HepG2 (cell line): ENCODE data around the gene SMG7. TPM values are rescaled to one million over a fixed set of nuclear protein-coding genes. Genes with fewer than 3 reads are reported as not detected.

Source experiments
- CREB1 ChIP-seq, 2 experiments: fragments of 450-650 bp in 1 of 2; IDR thresholded peaks; 2 replicates each; pipeline ENCODE4 v1.6.1; 2016 to 2017; ENCODE audit warnings: control low read depth in 1 of 2, mild to moderate bottlenecking in 1 of 2, missing compliant biosample characterization in 1 of 2, missing genetic modification characterization in 1 of 2
- HMGXB4 ChIP-seq, 2 experiments: sonication (generic) in 1 of 2; formaldehyde crosslinking in 1 of 2; IDR thresholded peaks; 2 replicates each; pipeline versions ENCODE4 v1.4.0 to v1.6.1; 2018 to 2020; ENCODE audit warnings: missing genetic modification reagents in 2 of 2, borderline replicate concordance in 1 of 2, low read depth in 1 of 2, mild to moderate bottlenecking in 1 of 2, missing biosample characterization in 1 of 2
- HOMEZ ChIP-seq: IDR thresholded peaks from 2 replicates; pipeline ENCODE4 v1.6.1; 2016; ENCODE audit warnings: low read depth
- KLF15 ChIP-seq: sonication (generic); formaldehyde crosslinking; IDR thresholded peaks from 2 replicates; pipeline ENCODE4 v1.8.1; 2023; ENCODE audit warnings: borderline replicate concordance, mild to moderate bottlenecking, inconsistent platforms, missing genetic modification reagents, mixed read lengths
- SRF ChIP-seq: IDR thresholded peaks from 2 replicates; pipeline ENCODE4 v1.6.1; 2011; ENCODE audit warnings: mild to moderate bottlenecking, low read depth, low read length, moderate library complexity
- TEAD2 ChIP-seq: sonication (generic); formaldehyde crosslinking; IDR thresholded peaks from 2 replicates; pipeline ENCODE4 v1.9.0; 2021; ENCODE audit warnings: missing genetic modification reagents
- TGIF2 ChIP-seq: IDR thresholded peaks from 2 replicates; pipeline ENCODE4 v1.6.1; 2016; ENCODE audit warnings: control low read depth, missing compliant biosample characterization
- ZBTB3 ChIP-seq: sonication (generic); formaldehyde crosslinking; IDR thresholded peaks from 2 replicates; pipeline ENCODE4 v1.4.0; 2020; ENCODE audit warnings: low read depth, mild to moderate bottlenecking, moderate library complexity, missing genetic modification reagents, borderline replicate concordance
- ZNF180 ChIP-seq: sonication (generic); formaldehyde crosslinking; IDR thresholded peaks from 2 replicates; pipeline ENCODE4 v1.4.0; 2020; ENCODE audit warnings: low read depth, missing genetic modification reagents, borderline replicate concordance
- ZNF329 ChIP-seq: sonication (generic); formaldehyde crosslinking; IDR thresholded peaks from 2 replicates; pipeline ENCODE4 v1.9.0; 2021; ENCODE audit warnings: low read depth, mild to moderate bottlenecking, missing genetic modification reagents
- ZNF382 ChIP-seq: sonication (generic); formaldehyde crosslinking; IDR thresholded peaks from 2 replicates; pipeline ENCODE4 v1.5.0; 2020; ENCODE audit warnings: missing genetic modification reagents, mild to moderate bottlenecking, borderline replicate concordance
- ZNF510 ChIP-seq: sonication (generic); formaldehyde crosslinking; IDR thresholded peaks from 2 replicates; pipeline ENCODE4 v1.4.0; 2020; ENCODE audit warnings: low read depth, mild to moderate bottlenecking, missing genetic modification reagents
- ZNF607 ChIP-seq: sonication (generic); formaldehyde crosslinking; IDR thresholded peaks from 2 replicates; pipeline ENCODE4 v1.5.1; 2020; ENCODE audit warnings: missing genetic modification reagents, mild to moderate bottlenecking, borderline replicate concordance
- ZNF878 ChIP-seq: sonication (generic); formaldehyde crosslinking; IDR thresholded peaks from 2 replicates; pipeline ENCODE4 v1.8.1; 2023; ENCODE audit warnings: mild to moderate bottlenecking, missing genetic modification reagents, moderate library complexity
- polyA plus RNA-seq, 8 experiments: library from polyadenylated mRNA; depleted of rRNA in 3 of 8; stranded (reverse) in 7 of 8; unstranded in 1 of 8; fragments of >200 nt; fragmentation: Illumina TruSeq in 4 of 8; extraction: Trizol in 4 of 8; gene quantifications; 2 replicates each; pipeline versions ENCODE4 v1.2.1 to v1.2.3, GENCODE V29; 2011 to 2016; ENCODE audit warnings: low read depth in 4 of 8, missing spikeins in 1 of 8, mixed read lengths in 1 of 8; ENCODE audit not compliant: insufficient read depth in 1 of 8
- total RNA-seq, 5 experiments: library from RNA; depleted of rRNA; stranded (reverse); fragments of >200 nt; fragmentation: Illumina TruSeq; extraction: Trizol; gene quantifications; 2 replicates each; pipeline ENCODE4 v1.2.3, GENCODE V29; 2016; ENCODE audit warnings: low read depth in 1 of 5
- TF ChIP-seq, protein P1 (sequence below): sonication (generic); formaldehyde crosslinking; IDR thresholded peaks from 2 replicates; pipeline ENCODE4 v1.5.0; 2020; ENCODE audit warnings: missing genetic modification reagents, mild to moderate bottlenecking, borderline replicate concordance
- TF ChIP-seq, protein P2 (sequence below): IDR thresholded peaks from 2 replicates; pipeline ENCODE4 v1.6.1; 2016; ENCODE audit warnings: missing compliant biosample characterization, missing genetic modification reagents, borderline replicate concordance

SMG7 gene
- total and polyA plus RNA-seq, 2 of the 13 experiments (the other 11 are each of a cell fraction or from before 2014, with no cell fraction given): 14.9 to 27.9 TPM

DNA sequence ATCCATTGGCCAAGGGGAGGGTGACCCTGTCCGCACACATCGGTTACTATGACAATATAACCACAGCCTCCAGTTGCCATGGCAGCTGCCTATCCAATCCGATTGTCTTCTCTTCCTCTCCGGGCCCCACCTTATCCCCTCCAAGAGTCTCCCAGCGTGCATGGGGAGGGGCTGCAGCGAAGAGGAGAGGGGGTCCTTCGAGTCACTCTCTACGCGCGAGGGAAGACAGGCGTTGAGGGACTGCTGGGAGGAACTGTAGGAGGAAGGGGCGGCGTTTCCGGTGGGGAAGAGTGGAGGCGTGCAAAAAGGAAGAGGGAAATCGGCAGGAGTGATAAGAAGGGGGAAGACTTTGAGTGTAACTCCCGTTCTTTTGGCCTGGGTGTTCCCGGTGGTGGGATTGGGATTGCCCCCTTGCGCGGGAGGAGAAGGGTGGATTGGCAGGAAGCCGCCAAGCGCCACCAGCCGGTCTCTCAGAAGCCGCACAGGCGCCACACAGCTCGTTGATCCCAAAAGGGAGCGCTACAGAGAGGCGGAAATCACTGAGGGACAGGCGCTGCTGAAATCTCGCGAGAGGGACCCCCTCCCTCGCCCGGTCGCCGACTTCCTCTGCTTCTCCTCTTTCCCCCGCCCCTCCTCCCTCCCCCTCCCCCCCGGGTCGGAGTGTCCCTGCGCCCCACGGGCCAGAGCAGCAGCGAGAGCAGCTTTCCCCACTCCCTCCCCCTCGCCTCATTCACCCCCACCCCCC, 384 bp upstream of the SMG7 start (continued):
- TF ChIP-seq ZNF180 (CRISPR knock-in tag): 0 out of 2 replicates have a peak, but pooled peaks have one; percentile 36
- no peak for TF ChIP-seq ZNF607
- peak; percentile 72; the same call in 1 of the 2 replicates for TF ChIP-seq SRF
- TF ChIP-seq ZBTB3 (CRISPR knock-in tag): no peak
- TF ChIP-seq ZNF510 (CRISPR knock-in tag): no peak
- no peak; the same call in 1 of the 2 replicates for TF ChIP-seq HOMEZ (CRISPR knock-in tag)
- TF ChIP-seq, protein P1, sequence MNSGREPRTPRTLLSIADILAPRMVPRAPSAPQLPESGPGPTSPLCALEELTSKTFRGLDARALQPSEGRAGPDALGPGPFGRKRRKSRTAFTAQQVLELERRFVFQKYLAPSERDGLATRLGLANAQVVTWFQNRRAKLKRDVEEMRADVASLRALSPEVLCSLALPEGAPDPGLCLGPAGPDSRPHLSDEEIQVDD (CRISPR knock-in tag): no peak
- TF ChIP-seq TEAD2 (CRISPR knock-in tag): no peak; the same call in 1 of the 2 replicates
- TF ChIP-seq, protein P2, sequence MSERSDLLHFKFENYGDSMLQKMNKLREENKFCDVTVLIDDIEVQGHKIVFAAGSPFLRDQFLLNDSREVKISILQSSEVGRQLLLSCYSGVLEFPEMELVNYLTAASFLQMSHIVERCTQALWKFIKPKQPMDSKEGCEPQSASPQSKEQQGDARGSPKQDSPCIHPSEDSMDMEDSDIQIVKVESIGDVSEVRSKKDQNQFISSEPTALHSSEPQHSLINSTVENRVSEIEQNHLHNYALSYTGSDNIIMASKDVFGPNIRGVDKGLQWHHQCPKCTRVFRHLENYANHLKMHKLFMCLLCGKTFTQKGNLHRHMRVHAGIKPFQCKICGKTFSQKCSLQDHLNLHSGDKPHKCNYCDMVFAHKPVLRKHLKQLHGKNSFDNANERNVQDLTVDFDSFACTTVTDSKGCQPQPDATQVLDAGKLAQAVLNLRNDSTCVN: peak; percentile 23; the same call in 1 of the 2 replicates
- 0 out of 4 replicates have a peak, but pooled peaks have one; percentile 17 to 31 for TF ChIP-seq HMGXB4 (CRISPR knock-in tag; IDR thresholded peaks at IDR 0.05; ENCODE audit: borderline replicate concordance in 1 of 2, low read depth in 1 of 2)
- no peak for TF ChIP-seq KLF15 (CRISPR knock-in tag)
- TF ChIP-seq CREB1 (IDR thresholded peaks at IDR 0.05): peak; percentile 67
- TF ChIP-seq CREB1 (CRISPR knock-in tag; IDR thresholded peaks at IDR 0.05): peak; percentile 85
- TF ChIP-seq ZNF878 (CRISPR knock-in tag): no peak
- peak; percentile 77 for TF ChIP-seq TGIF2 (CRISPR knock-in tag)
- TF ChIP-seq ZNF329 (CRISPR knock-in tag): no peak
- TF ChIP-seq ZNF382 (CRISPR knock-in tag): no peak
